Panc1 (cell line): Measurements from ENCODE around the gene IFIT5.

Experiments
- SIN3A ChIP-seq: IDR thresholded peaks from 2 replicates; pipeline ENCODE4 v1.6.1; 2012; ENCODE audit warnings: low read depth, mild to moderate bottlenecking, low read length, moderate library complexity, borderline replicate concordance; ENCODE audit not compliant: insufficient read depth
- TF ChIP-seq, protein P1 (sequence below): fragments of 450-650 bp; IDR thresholded peaks from 2 replicates; pipeline ENCODE4 v1.5.1; 2017; ENCODE audit warnings: mild to moderate bottlenecking

- TF ChIP-seq, protein P1, sequence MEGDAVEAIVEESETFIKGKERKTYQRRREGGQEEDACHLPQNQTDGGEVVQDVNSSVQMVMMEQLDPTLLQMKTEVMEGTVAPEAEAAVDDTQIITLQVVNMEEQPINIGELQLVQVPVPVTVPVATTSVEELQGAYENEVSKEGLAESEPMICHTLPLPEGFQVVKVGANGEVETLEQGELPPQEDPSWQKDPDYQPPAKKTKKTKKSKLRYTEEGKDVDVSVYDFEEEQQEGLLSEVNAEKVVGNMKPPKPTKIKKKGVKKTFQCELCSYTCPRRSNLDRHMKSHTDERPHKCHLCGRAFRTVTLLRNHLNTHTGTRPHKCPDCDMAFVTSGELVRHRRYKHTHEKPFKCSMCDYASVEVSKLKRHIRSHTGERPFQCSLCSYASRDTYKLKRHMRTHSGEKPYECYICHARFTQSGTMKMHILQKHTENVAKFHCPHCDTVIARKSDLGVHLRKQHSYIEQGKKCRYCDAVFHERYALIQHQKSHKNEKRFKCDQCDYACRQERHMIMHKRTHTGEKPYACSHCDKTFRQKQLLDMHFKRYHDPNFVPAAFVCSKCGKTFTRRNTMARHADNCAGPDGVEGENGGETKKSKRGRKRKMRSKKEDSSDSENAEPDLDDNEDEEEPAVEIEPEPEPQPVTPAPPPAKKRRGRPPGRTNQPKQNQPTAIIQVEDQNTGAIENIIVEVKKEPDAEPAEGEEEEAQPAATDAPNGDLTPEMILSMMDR: no peak
- no peak for TF ChIP-seq SIN3A
These were observed 39.6 kb upstream of the IFIT5 start for GRCh38 chr10:89374713-89375141.
